A549 (cell line): ENCODE data around the gene ENTPD6.
A peak's percentile ranks its signal among the peaks of the same experiment; 100 is the strongest.

Source experiments
- BHLHE40 ChIP-seq: IDR thresholded peaks from 2 replicates; pipeline ENCODE4 v1.6.1; 2012; ENCODE audit warnings: low read depth, low read length, inconsistent platforms
- EHMT2 ChIP-seq: fragments of 200-600 bp; sonication (generic); IDR thresholded peaks from 2 replicates; pipeline ENCODE4 v1.6.1; 2016; ENCODE audit warnings: antibody characterized with exemption, low read depth, mild to moderate bottlenecking, moderate library complexity
- ELK1 ChIP-seq: fragments of 150-350 bp; IDR thresholded peaks from 2 replicates; pipeline ENCODE4 v1.6.1; 2014; ENCODE audit warnings: low read depth, mild to moderate bottlenecking, low read length
- EP300 ChIP-seq, 2 experiments: fragments of >200 bp; sonication (Bioruptor Twin); formaldehyde crosslinking; IDR thresholded peaks; 2 replicates in 1 of 2; 3 replicates in 1 of 2; pipeline ENCODE4 v1.6.1; 2016 to 2017
- FOSL2 ChIP-seq, 2 experiments: fragments of 450-650 bp in 1 of 2; fragments of >200 bp in 1 of 2; sonication (Bioruptor Twin) in 1 of 2; formaldehyde crosslinking; IDR thresholded peaks; 2 replicates each; pipeline versions ENCODE4 v1.5.0 to v1.6.1; 2016 to 2020; ENCODE audit warnings: mild to moderate bottlenecking in 1 of 2, moderate library complexity in 1 of 2
- MAFK ChIP-seq: fragments of 450-650 bp; IDR thresholded peaks from 2 replicates; pipeline ENCODE4 v1.6.1; 2014; ENCODE audit not compliant: partially characterized antibody
- POLR2A ChIP-seq: IDR thresholded peaks from 2 replicates; pipeline ENCODE4 v1.6.1; 2012; ENCODE audit warnings: mild to moderate bottlenecking, low read length
- RNF2 ChIP-seq: fragments of 200-600 bp; sonication (generic); IDR thresholded peaks from 2 replicates; pipeline ENCODE4 v1.6.1; 2016; ENCODE audit warnings: low read depth, mild to moderate bottlenecking, antibody characterized with exemption, moderate library complexity, borderline replicate concordance
- TF ChIP-seq, protein P1 (sequence below): fragments of >200 bp; sonication (Bioruptor Twin); formaldehyde crosslinking; IDR thresholded peaks from 3 replicates; pipeline ENCODE4 v1.5.1; 2016

GRCh38 chr20:25249198-25249931, 53.9 kb downstream of the ENTPD6 start:
- TF ChIP-seq ELK1: no peak
- no peak for TF ChIP-seq RNF2
- TF ChIP-seq, protein P1, sequence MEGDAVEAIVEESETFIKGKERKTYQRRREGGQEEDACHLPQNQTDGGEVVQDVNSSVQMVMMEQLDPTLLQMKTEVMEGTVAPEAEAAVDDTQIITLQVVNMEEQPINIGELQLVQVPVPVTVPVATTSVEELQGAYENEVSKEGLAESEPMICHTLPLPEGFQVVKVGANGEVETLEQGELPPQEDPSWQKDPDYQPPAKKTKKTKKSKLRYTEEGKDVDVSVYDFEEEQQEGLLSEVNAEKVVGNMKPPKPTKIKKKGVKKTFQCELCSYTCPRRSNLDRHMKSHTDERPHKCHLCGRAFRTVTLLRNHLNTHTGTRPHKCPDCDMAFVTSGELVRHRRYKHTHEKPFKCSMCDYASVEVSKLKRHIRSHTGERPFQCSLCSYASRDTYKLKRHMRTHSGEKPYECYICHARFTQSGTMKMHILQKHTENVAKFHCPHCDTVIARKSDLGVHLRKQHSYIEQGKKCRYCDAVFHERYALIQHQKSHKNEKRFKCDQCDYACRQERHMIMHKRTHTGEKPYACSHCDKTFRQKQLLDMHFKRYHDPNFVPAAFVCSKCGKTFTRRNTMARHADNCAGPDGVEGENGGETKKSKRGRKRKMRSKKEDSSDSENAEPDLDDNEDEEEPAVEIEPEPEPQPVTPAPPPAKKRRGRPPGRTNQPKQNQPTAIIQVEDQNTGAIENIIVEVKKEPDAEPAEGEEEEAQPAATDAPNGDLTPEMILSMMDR: peak; percentile 24; the same call in 1 of the 3 replicates
- no peak for TF ChIP-seq MAFK
- TF ChIP-seq EP300 (IDR thresholded peaks at IDR 0.05): no peak
- no peak for TF ChIP-seq BHLHE40
- TF ChIP-seq POLR2A: no peak
- no peak for TF ChIP-seq EHMT2
- TF ChIP-seq FOSL2 (IDR thresholded peaks at IDR 0.05): no peak
- no peak for TF ChIP-seq FOSL2 (CRISPR knock-in tag; IDR thresholded peaks at IDR 0.05)
